ENCODE measurements around the gene ASF1B. TPM values are rescaled to one million over a fixed set of nuclear protein-coding genes. Genes with fewer than 3 reads are reported as not detected.

The ASF1B gene
- total RNA-seq, 2 experiments from 2014 or later: 143 to 202 TPM

GRCh38 chr19:14164724-14165493 lies 28.5 kb upstream of the ASF1B start:
- Histone ChIP-seq H3K9me2 (ENCODE audit: insufficient read depth, low read length) (no peaks in the 10 kb centered on the region), H3K79me2 (ENCODE audit: insufficient read depth, low read depth, low read length) (no peaks in the 10 kb centered on the region), H3K27ac (ENCODE audit: low read depth, low read length, poor library complexity, severe bottlenecking) (no peak overlapping the region), H3K4me2 (ENCODE audit: low read length) (no peak overlapping the region), H3K4me3 (ENCODE audit: low read depth, low read length, poor library complexity, severe bottlenecking) (no peak overlapping the region), H3K9me3 (ENCODE audit: low read length) (no peaks in the 10 kb centered on the region), H3K4me1 (ENCODE audit: insufficient read depth, low read length, poor library complexity, severe bottlenecking) (no peaks in the 10 kb centered on the region), H4K20me1 (ENCODE audit: insufficient read depth, low read length) (no peaks in the 10 kb centered on the region), H3K36me3 (ENCODE audit: insufficient read depth, low read length) (no peaks in the 10 kb centered on the region), H2AFZ (ENCODE audit: low read length) (no peak overlapping the region)
- DNase-seq (ENCODE audit: low spot score): no peak
- no TSS peak for BruUV-seq (replicated peaks)
- POLR2A ChIA-PET: interaction anchor here (0.8 kb wide), 1 partner anchor 10 kb away, joined by 4 read pairs; no protein-coding TSS in a partner anchor
- intact Hi-C loops (cut with micrococcal nuclease; ENCODE audit: unreplicated experiment): no loop called here
- no peak for TF ChIP-seq CTCF (conservative IDR thresholded peaks at IDR 0.05; ENCODE audit: low read length)
- TF ChIP-seq EZH2phosphoT487 (IDR thresholded peaks at IDR 0.05; ENCODE audit: borderline replicate concordance, low read depth, low read length): no peak
- CTCF ChIA-PET (ENCODE audit: unreplicated experiment): no interaction called here

GRCh38 chr19:14164082-14164481 lies 27.7 kb upstream of the ASF1B start:
- no peak overlapping the region for H2AFZ ChIP-seq (ENCODE audit: low read length)
- H3K27ac ChIP-seq (ENCODE audit: low read depth, low read length, poor library complexity, severe bottlenecking): no peak overlapping the region
- BruUV-seq (replicated peaks): no TSS peak
- H3K4me3 ChIP-seq (ENCODE audit: low read depth, low read length, poor library complexity, severe bottlenecking): no peak overlapping the region
- H3K36me3 ChIP-seq (ENCODE audit: insufficient read depth, low read length): no peaks in the 10 kb centered on the region
- ChIA-PET CTCF (ENCODE audit: unreplicated experiment) (no interaction called here), POLR2A (interaction anchor here (0.8 kb wide), 1 partner anchor 9 kb away, joined by 4 read pairs; no protein-coding TSS in a partner anchor)
- DNase-seq (ENCODE audit: low spot score): no peak
- no peaks in the 10 kb centered on the region for H3K79me2 ChIP-seq (ENCODE audit: insufficient read depth, low read depth, low read length)
- intact Hi-C loops (cut with micrococcal nuclease; ENCODE audit: unreplicated experiment): no loop called here
- no peak for TF ChIP-seq EZH2phosphoT487 (IDR thresholded peaks at IDR 0.05; ENCODE audit: borderline replicate concordance, low read depth, low read length)
- no peak for TF ChIP-seq CTCF (conservative IDR thresholded peaks at IDR 0.05; ENCODE audit: low read length)
- no peaks in the 10 kb centered on the region for H4K20me1 ChIP-seq (ENCODE audit: insufficient read depth, low read length)
- no peaks in the 10 kb centered on the region for H3K9me3 ChIP-seq (ENCODE audit: low read length)
- no peak overlapping the region for H3K4me2 ChIP-seq (ENCODE audit: low read length)
- no peaks in the 10 kb centered on the region for H3K9me2 ChIP-seq (ENCODE audit: insufficient read depth, low read length)
- no peaks in the 10 kb centered on the region for H3K4me1 ChIP-seq (ENCODE audit: insufficient read depth, low read length, poor library complexity, severe bottlenecking)

GRCh38 chr19:14162871-14163297 lies 26.5 kb upstream of the ASF1B start:
- intact Hi-C loops (cut with micrococcal nuclease; ENCODE audit: unreplicated experiment): no loop called here
- CTCF ChIA-PET (ENCODE audit: unreplicated experiment): no interaction called here
- TF ChIP-seq CTCF (conservative IDR thresholded peaks at IDR 0.05; ENCODE audit: low read length): no peak
- no peak for TF ChIP-seq EZH2phosphoT487 (IDR thresholded peaks at IDR 0.05; ENCODE audit: borderline replicate concordance, low read depth, low read length)
- H3K79me2 ChIP-seq (ENCODE audit: insufficient read depth, low read depth, low read length): no peaks in the 10 kb centered on the region
- H3K4me3 ChIP-seq (ENCODE audit: low read depth, low read length, poor library complexity, severe bottlenecking): no peak overlapping the region
- no peaks in the 10 kb centered on the region for H3K9me2 ChIP-seq (ENCODE audit: insufficient read depth, low read length)
- no peaks in the 10 kb centered on the region for H4K20me1 ChIP-seq (ENCODE audit: insufficient read depth, low read length)
- no peaks in the 10 kb centered on the region for H3K9me3 ChIP-seq (ENCODE audit: low read length)
- POLR2A ChIA-PET: no interaction called here
- no peak for DNase-seq (ENCODE audit: low spot score)
- no peak overlapping the region for H3K27ac ChIP-seq (ENCODE audit: low read depth, low read length, poor library complexity, severe bottlenecking)
- H3K4me1 ChIP-seq (ENCODE audit: insufficient read depth, low read length, poor library complexity, severe bottlenecking): no peaks in the 10 kb centered on the region
- BruUV-seq (replicated peaks): no TSS peak
- H3K36me3 ChIP-seq (ENCODE audit: insufficient read depth, low read length): no peaks in the 10 kb centered on the region
- no peak overlapping the region for H2AFZ ChIP-seq (ENCODE audit: low read length)
- H3K4me2 ChIP-seq (ENCODE audit: low read length): no peak overlapping the region
